Stimulated activated naive CD4-positive, alpha-beta T cell treated with Interleukin-2 at 50 U/mL for 16 hours (primary cell): ENCODE results near the gene CES2.
"Not testable (repeated sequence)": the region's sequence is repeated elsewhere in the genome, so short reads cannot be mapped to it uniquely, and the experiment has no call there.

Experiments
- DNase-seq: peaks from one replicate; lab custom pipeline; 2025; lab: John Stamatoyannopoulos, UW

The CES2 gene

GRCh38 chr16:66979011-66979717 is 43.8 kb downstream of the CES2 start:
- DNase-seq: no peak

- no peak for DNase-seq
Measured at GRCh38 chr16:66983033-66983432, 47.7 kb downstream of the CES2 start.

- DNase-seq: peak; percentile 72
Measured at GRCh38 chr16:66984892-66985311, 49.6 kb downstream of the CES2 start.

GRCh38 chr16:66986559-66986958 is 51.2 kb downstream of the CES2 start:
- no peak for DNase-seq

- no peak for DNase-seq
Measured at GRCh38 chr16:66988197-66988788, 53.0 kb downstream of the CES2 start, which contains the start of gene CES4A. CES4A (plus strand) TSS chr16:66988589; CDS start chr16:66988773, 184 bp downstream.

GRCh38 chr16:66991545-66992077 is 56.3 kb downstream of the CES2 start:
- no peak for DNase-seq

- not testable (repeated sequence) for DNase-seq
Measured at GRCh38 chr16:66993558-66993957, 58.2 kb downstream of the CES2 start.
